Ramos (cell line): ENCODE data around the gene GNAI1.
"Not testable (repeated sequence)": the region's sequence is repeated elsewhere in the genome, so short reads cannot be mapped to it uniquely, and the experiment has no call there.

ENCODE experiments used
- in situ Hi-C: fragments of 300-500 bp; cut with MboI; formaldehyde crosslinking; loops from one replicate; pipeline ENCODE4 v1.14.3; 2022; ENCODE audit warnings: low sequenced_read_pairs; ENCODE audit not compliant: unreplicated experiment

The GNAI1 gene

DNA sequence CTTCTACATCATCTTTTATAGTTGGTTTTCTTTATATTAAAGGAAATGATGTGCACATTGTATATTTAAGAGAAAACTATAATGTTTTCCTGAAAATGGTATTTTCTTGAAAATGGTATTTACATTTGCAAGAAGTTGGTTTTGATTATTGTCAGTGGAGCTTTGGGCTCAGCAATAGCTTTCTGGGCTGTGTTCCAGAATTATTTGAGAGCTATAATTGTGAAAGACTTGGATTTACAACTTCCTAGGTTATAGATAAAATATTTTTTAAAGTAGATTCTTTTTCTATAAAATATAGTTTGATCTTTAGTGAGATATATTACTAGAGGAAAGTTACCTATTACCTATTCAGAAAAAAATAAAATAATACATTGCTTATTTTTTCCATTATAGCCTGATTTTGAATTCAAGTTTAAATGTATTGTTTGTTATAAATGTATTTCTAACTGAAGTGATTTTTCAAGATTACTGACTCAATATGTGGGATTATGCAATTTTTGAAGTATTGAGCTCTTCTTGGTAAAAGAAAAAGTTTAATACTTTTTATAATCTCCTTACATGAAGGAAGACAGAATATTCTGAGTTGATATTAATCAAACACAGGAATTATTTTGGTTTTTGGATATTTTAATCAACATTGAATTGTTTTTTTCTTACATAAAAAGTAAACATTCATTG is 20.2 kb downstream of the GNAI1 start:
- in situ Hi-C loops = no loop called here

DNA sequence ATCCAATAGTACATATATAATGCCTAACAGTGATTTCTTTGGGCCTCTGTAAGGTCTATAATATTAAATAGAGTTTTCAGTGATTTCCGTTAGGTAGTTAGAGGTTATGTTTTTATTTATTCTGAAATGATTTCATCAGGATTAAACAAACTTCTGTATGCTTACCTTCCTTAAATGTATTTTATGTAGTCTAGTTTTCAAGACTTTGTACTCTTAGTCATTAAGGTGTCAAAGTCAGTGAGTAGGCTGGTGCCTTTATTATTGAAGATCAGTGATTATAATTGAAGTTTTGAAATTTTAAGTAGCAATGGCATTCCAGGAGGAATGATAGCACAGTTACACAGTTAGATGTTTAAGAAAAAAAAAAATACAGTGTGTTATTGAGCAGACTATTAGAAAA is 20.7 kb downstream of the GNAI1 start:
- in situ Hi-C loops = no loop called here

GRCh38 chr7:80157770-80158169 is 23.1 kb downstream of the GNAI1 start:
- in situ Hi-C loops = not testable (repeated sequence)

DNA sequence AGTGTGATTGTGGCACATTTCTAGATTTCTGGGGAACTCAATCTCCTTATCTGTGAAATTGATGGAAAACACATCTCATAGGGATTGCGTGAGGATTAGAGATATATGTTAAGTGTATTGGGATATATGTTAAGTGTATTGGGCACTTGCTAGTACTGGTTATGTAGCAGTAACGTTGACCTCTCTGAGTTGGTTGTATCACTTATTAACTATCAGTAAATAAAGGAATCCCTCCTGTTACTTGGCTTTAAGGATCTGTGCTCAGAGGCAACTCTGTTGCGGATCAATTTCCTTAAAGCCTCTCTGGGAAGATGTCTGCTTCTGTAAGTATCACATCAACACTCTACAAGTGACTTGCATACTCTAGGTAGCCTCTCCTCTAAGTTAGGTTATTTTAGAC is 25.2 kb downstream of the GNAI1 start:
- in situ Hi-C loops = no loop called here

GRCh38 chr7:80161466-80161865 is 26.8 kb downstream of the GNAI1 start:
- in situ Hi-C loops = no loop called here

GRCh38 chr7:80165177-80165576 is 30.5 kb downstream of the GNAI1 start:
- in situ Hi-C loops = no loop called here

DNA sequence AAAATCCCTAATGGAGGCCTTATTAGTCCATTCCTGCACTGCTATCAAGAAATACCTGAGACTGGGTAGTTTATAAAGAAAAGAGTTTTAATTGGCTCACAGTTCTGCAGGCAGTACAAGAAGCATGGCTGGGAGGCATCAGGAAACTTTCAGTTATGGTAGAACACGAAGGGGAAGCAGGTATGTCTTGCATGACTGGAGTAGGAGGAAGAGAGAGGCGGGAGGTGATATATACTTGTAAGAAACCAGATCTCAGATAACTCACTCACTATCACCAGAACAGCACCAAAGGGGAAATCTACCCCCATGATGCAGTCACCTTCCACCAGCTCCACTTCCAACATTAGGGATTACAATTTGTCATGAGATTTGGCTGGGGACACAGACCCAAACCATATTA is 35.8 kb downstream of the GNAI1 start:
- in situ Hi-C loops = no loop called here

DNA sequence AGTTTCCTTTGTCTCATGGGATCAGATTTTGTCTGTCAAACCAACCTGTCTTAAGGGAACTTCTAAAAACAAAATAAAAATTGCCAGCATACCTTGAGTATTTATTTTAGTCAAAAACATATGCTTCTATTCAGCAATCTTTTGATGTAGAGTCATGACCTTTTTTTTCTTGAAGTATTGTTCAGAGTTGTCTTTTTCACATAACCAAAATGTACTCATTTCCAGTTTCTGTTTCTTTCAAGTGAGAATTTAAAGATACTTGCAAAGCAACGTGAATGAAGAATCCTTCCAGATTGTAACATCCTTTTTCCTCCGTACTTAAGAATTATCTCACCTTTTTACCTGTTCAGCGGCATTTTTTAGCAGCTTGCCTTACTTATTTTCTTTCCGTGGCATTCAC is 37.8 kb downstream of the GNAI1 start:
- in situ Hi-C loops = no loop called here

GRCh38 chr7:80175744-80176143 is 41.1 kb downstream of the GNAI1 start:
- in situ Hi-C loops = no loop called here

DNA sequence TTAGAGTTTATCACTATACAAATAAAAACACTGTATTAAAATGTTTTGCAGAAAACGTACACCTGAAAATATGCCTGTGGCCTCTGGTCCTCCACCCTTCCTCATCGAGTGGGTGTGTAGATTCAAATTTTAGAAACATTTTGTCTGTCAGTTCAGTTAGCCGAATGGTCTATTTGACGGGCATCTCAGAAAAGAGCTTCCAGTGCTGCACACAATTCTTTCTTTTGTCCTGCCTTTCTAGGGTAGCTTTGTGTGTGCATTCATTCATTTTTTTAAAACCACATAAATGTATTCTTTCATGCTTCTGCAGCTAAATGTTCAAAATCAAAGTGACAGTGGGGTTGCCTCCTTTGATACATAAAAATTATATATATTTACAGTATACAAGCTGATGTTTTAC is 46.8 kb downstream of the GNAI1 start:
- in situ Hi-C loops = no loop called here

- in situ Hi-C loops = no loop called here
Observed at GRCh38 chr7:80182630-80183276, 48.1 kb downstream of the GNAI1 start.

GRCh38 chr7:80183351-80183750 is 48.7 kb downstream of the GNAI1 start:
- in situ Hi-C loops = no loop called here

GRCh38 chr7:80183900-80184685 is 49.5 kb downstream of the GNAI1 start:
- in situ Hi-C loops = no loop called here

DNA sequence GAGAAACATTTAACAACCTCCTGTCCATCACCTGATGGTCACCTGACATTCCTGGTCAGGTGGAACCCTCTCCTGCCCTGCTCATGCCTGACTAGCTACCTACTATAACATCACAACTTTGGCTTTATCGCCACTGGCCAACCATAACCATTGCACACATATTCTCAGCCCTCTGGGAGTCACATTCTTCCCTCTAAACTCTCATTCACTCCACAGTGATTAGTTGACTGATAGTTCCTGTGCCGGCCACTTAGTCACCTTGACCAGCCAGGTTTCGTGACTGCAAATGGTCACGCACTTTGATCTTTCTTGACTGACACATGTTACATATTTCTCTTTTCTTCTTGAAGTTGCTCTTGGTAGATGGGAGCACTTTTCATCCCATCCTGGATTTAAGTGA is 50.1 kb downstream of the GNAI1 start:
- in situ Hi-C loops = no loop called here

DNA sequence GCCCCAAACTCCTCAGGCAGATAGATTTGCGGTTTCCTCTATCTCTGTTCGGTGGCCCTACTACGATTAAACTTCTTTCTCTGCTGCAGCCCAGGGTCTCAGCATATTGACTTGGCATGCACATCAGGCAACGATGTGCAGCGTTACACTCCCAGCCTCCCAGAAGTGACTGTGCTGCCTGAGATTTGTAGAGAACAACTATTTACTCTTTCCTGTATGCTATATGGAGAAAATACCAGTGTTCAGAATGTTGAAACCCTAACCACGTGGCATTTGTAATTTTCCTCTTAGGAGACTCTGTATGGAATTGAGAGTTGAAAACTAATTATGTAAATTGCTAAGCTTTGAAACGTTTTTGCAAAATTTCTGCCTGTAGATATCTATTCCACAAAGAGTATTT is 50.9 kb downstream of the GNAI1 start:
- in situ Hi-C loops = no loop called here

- in situ Hi-C loops = no loop called here
Observed at GRCh38 chr7:80186721-80187120, 52.1 kb downstream of the GNAI1 start.

- in situ Hi-C loops = no loop called here
Observed at GRCh38 chr7:80187279-80187678, 52.6 kb downstream of the GNAI1 start.

- in situ Hi-C loops = no loop called here
Observed at GRCh38 chr7:80187727-80188126, 53.1 kb downstream of the GNAI1 start.

GRCh38 chr7:80189638-80190037 is 55.0 kb downstream of the GNAI1 start:
- in situ Hi-C loops = no loop called here

DNA sequence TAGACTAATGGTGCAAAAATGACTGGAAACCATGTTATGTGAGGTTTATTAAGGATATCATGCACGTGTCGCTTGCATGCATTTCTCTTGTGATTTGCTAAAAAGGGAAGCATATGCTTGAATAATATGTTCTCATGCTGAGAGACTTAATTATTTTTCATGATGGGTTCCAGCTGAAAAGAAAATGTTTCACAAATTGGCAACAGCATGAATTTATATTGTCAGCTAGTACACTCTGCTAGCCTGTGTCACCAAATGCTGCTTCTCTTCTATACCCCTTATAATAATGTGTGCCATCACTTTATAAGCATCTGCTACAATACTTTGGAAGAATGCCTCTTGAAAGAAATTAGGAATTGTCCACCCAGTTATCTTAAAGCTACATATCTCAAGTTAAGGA is 63.0 kb downstream of the GNAI1 start:
- in situ Hi-C loops = no loop called here

DNA sequence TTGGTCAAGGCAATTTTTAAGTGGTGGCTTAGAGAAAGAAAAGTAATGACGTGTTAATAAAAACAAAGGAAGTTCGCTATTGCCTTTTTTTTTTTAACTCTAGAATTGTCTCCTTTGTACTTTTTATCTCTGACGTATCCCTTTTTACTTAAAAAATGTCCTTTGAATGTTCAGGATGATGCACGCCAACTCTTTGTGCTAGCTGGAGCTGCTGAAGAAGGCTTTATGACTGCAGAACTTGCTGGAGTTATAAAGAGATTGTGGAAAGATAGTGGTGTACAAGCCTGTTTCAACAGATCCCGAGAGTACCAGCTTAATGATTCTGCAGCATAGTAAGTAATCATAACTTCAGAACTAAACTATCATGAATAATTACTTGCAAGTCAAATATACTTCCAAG is 64.4 kb downstream of the GNAI1 start:
- in situ Hi-C loops = no loop called here
